ENCODE measurements around the gene GRIK4.

The GRIK4 gene

DNA sequence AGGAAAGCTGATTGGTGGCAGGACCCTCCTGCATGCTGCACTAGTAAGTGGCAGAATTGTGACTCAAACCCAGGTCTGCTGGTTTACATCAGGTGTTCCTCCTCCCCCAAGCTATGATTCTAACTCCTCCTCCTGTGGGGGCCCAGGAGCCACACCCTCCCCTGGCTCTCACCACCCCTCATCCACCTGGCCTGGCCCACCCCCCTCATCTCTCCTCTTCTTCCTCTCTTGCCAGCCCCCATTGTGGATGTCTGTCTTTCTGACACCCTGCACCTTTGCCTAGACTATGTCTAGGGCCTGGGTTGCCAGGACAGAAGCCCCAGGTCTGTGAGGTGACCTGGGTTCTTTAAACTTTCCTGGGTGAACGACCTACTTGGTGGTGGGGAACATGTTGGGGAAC, 59.9 kb downstream of the GRIK4 start:
- no peaks in the 10 kb centered on the region for H3K36me3 ChIP-seq (ENCODE audit: insufficient read depth, insufficient read length, low read length)
- peaks cover 3% of the 10 kb centered on the region for H3K4me1 ChIP-seq (ENCODE audit: insufficient read depth, insufficient read length)
- DNase-seq (ENCODE audit: low read depth, low spot score), result no peak
- H3K4me3 ChIP-seq (ENCODE audit: insufficient read length, low read depth), result no peak overlapping the region
- no peak overlapping the region for H3K9ac ChIP-seq (ENCODE audit: insufficient read length, low read depth)
- no peaks in the 10 kb centered on the region for H3K27me3 ChIP-seq (ENCODE audit: insufficient read depth, insufficient read length)
- no peaks in the 10 kb centered on the region for H3K9me3 ChIP-seq (ENCODE audit: insufficient read depth, low read length)
- TF ChIP-seq ZNF274 (IDR thresholded peaks at IDR 0.05; ENCODE audit: low read depth, low read length), result no peak
- no peak for TF ChIP-seq SUZ12 (IDR thresholded peaks at IDR 0.05; ENCODE audit: extremely low read depth, insufficient read depth, insufficient read length)

DNA sequence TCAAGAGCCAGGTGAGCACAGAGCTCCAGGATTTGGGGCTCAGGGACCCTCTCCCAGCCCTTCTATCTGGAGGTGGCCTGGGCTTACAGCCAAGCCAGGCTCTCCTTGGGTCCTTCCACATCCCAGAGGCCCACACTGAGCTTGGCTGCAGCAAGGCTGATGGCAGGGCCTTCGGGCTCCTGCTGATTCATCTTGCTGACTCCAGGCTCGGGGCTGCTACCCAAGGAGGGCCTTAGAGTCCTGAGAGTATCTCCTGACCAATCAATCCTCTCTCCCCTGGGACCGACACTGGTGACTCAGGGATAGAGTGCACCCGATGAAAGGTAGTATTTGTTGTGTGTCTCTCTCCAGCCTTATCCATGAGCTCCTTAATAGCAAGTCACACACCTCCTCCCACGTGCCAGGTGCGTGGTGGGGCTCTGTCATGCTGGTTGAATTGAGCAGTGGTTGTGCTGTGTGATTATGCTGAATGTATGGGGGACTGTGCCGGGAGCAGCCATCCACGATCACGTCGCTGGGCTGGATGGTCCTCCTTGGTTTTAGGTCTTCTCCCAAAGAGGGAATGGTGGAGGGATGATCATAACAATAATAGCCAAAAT, 62.3 kb downstream of the GRIK4 start:
- no peaks in the 10 kb centered on the region for H3K27me3 ChIP-seq (ENCODE audit: insufficient read depth, insufficient read length)

DNA sequence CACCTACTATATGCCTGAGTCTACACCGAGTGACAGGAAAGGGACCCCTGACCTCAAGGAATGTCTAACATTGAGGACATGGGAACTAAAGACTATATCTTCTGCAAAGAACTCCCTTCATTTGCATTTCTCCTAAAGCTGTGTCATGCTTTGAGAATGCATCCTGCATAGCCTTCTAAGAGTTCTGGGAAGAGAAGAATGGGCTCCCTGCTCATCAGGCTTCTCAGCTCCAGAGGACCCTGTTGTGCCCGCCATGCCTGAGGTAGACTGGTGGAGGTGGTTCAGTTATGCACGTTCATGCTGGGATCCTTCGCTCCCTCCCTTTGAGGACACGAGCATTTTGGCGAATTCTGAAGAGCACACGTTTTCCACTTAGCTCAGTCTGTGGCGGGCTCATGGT, 63.3 kb downstream of the GRIK4 start:
- no peaks in the 10 kb centered on the region for H3K9me3 ChIP-seq (ENCODE audit: insufficient read depth, low read length)
- no peak overlapping the region for H3K4me3 ChIP-seq (ENCODE audit: insufficient read length, low read depth)
- no peaks in the 10 kb centered on the region for H3K27me3 ChIP-seq (ENCODE audit: insufficient read depth, insufficient read length)
- peaks cover 3% of the 10 kb centered on the region for H3K36me3 ChIP-seq (ENCODE audit: insufficient read depth, insufficient read length, low read length)
- H3K4me1 ChIP-seq (ENCODE audit: insufficient read depth, insufficient read length), result peaks cover 3% of the 10 kb centered on the region
- TF ChIP-seq YY1 (IDR thresholded peaks at IDR 0.05; ENCODE audit: insufficient read depth, insufficient read length) (no peak), SUZ12 (IDR thresholded peaks at IDR 0.05; ENCODE audit: extremely low read depth, insufficient read depth, insufficient read length) (no peak)
- no peak for DNase-seq (ENCODE audit: low read depth, low spot score)
- H3K9ac ChIP-seq (ENCODE audit: insufficient read length, low read depth), result no peak overlapping the region

More for the DNA sequence above, 62.3 kb downstream of the GRIK4 start:
- Histone ChIP-seq H3K9ac (ENCODE audit: insufficient read length, low read depth) (no peak overlapping the region), H3K4me3 (ENCODE audit: insufficient read length, low read depth) (no peak overlapping the region), H3K36me3 (ENCODE audit: insufficient read depth, insufficient read length, low read length) (peaks cover 3% of the 10 kb centered on the region), H3K4me1 (ENCODE audit: insufficient read depth, insufficient read length) (peaks cover 3% of the 10 kb centered on the region), H3K9me3 (ENCODE audit: insufficient read depth, low read length) (no peaks in the 10 kb centered on the region)
- DNase-seq (ENCODE audit: low read depth, low spot score), result no peak
- TF ChIP-seq YY1 (IDR thresholded peaks at IDR 0.05; ENCODE audit: insufficient read depth, insufficient read length) (no peak), SUZ12 (IDR thresholded peaks at IDR 0.05; ENCODE audit: extremely low read depth, insufficient read depth, insufficient read length) (no peak), ZNF274 (IDR thresholded peaks at IDR 0.05; ENCODE audit: low read depth, low read length) (no peak)

DNA sequence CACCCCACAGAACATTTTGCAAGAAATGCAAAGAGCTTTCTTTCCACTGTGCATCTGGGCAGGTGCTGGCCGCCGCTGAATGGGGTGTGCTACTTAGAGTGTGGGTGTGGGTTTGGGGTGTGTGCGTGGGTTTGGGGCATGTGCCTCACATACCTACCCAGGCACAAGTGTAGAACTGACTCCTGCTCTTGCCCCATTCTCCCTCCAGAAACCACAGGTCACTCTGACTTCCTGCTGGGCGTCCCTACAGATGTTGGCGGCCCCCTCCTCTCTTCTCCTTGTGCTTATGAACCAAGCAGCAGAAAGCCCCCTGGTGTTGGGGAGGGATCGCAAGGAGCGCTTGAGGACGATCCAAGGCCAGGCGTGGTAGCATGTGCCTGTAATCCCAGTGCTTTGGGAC, 63.9 kb downstream of the GRIK4 start:
- no peak overlapping the region for H3K9ac ChIP-seq (ENCODE audit: insufficient read length, low read depth)
- no peak for DNase-seq (ENCODE audit: low read depth, low spot score)
- H3K4me1 ChIP-seq (ENCODE audit: insufficient read depth, insufficient read length), result peaks cover 3% of the 10 kb centered on the region
- no peak for TF ChIP-seq SUZ12 (IDR thresholded peaks at IDR 0.05; ENCODE audit: extremely low read depth, insufficient read depth, insufficient read length)
- no peak for TF ChIP-seq YY1 (IDR thresholded peaks at IDR 0.05; ENCODE audit: insufficient read depth, insufficient read length)
- TF ChIP-seq ZNF274 (IDR thresholded peaks at IDR 0.05; ENCODE audit: low read depth, low read length), result no peak
- no peak overlapping the region for H3K4me3 ChIP-seq (ENCODE audit: insufficient read length, low read depth)
- H3K36me3 ChIP-seq (ENCODE audit: insufficient read depth, insufficient read length, low read length), result peaks cover 3% of the 10 kb centered on the region
- H3K9me3 ChIP-seq (ENCODE audit: insufficient read depth, low read length), result no peaks in the 10 kb centered on the region
- no peaks in the 10 kb centered on the region for H3K27me3 ChIP-seq (ENCODE audit: insufficient read depth, insufficient read length)

DNA sequence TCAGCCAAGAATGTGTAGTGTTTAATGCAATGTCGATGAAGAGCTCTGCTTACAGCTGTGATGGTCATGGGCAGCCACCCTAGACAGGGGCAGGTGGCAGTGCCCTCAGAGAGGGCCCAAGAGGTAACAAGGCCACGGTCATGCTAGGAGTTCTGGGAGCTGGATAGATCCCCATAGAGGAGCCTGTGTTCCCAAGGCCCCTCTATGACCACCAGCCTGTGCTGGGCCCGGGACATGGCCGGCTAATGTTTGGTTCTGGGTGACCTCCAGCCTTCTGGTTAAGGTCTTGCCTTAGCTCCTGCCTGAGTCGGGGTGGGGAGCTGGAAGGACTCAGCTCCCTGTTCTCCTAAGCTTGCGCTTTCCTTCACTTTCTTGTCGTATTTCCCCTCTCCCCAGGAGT, 65.1 kb downstream of the GRIK4 start:
- Histone ChIP-seq H3K27me3 (ENCODE audit: insufficient read depth, insufficient read length) (no peaks in the 10 kb centered on the region), H3K36me3 (ENCODE audit: insufficient read depth, insufficient read length, low read length) (peaks cover 3% of the 10 kb centered on the region), H3K9me3 (ENCODE audit: insufficient read depth, low read length) (no peaks in the 10 kb centered on the region), H3K9ac (ENCODE audit: insufficient read length, low read depth) (no peak overlapping the region), H3K4me1 (ENCODE audit: insufficient read depth, insufficient read length) (peaks cover 3% of the 10 kb centered on the region), H3K4me3 (ENCODE audit: insufficient read length, low read depth) (no peak overlapping the region)
- no peak for DNase-seq (ENCODE audit: low read depth, low spot score)
- TF ChIP-seq ZNF274 (IDR thresholded peaks at IDR 0.05; ENCODE audit: low read depth, low read length) (no peak), SUZ12 (IDR thresholded peaks at IDR 0.05; ENCODE audit: extremely low read depth, insufficient read depth, insufficient read length) (no peak), YY1 (IDR thresholded peaks at IDR 0.05; ENCODE audit: insufficient read depth, insufficient read length) (no peak)

DNA sequence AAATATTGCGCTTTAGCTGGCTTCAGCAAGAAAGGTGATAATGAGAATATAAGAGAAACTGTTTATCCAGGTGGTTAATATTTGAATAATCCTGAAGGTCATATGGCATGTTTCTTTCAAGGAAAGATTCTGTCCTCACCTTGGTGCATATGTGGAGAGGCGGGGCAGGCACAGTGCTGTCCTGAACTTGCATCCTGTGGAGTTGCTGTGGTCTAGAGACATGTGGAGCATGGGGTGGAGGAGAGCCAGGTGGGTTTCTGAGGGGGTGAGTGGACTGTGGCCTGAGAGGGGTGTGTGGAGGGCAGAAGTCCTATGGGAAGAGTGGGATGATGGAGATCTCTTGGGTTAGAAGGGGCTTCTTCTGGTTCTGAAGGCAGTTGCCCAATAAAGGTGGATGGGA, 65.5 kb downstream of the GRIK4 start:
- no peaks in the 10 kb centered on the region for H3K27me3 ChIP-seq (ENCODE audit: insufficient read depth, insufficient read length)
- DNase-seq (ENCODE audit: low read depth, low spot score), result no peak
- TF ChIP-seq SUZ12 (IDR thresholded peaks at IDR 0.05; ENCODE audit: extremely low read depth, insufficient read depth, insufficient read length) (no peak), YY1 (IDR thresholded peaks at IDR 0.05; ENCODE audit: insufficient read depth, insufficient read length) (no peak), ZNF274 (IDR thresholded peaks at IDR 0.05; ENCODE audit: low read depth, low read length) (no peak)
- H3K4me1 ChIP-seq (ENCODE audit: insufficient read depth, insufficient read length), result peaks cover 3% of the 10 kb centered on the region
- no peak overlapping the region for H3K9ac ChIP-seq (ENCODE audit: insufficient read length, low read depth)
- no peak overlapping the region for H3K4me3 ChIP-seq (ENCODE audit: insufficient read length, low read depth)
- no peaks in the 10 kb centered on the region for H3K9me3 ChIP-seq (ENCODE audit: insufficient read depth, low read length)
- peaks cover 3% of the 10 kb centered on the region for H3K36me3 ChIP-seq (ENCODE audit: insufficient read depth, insufficient read length, low read length)

DNA sequence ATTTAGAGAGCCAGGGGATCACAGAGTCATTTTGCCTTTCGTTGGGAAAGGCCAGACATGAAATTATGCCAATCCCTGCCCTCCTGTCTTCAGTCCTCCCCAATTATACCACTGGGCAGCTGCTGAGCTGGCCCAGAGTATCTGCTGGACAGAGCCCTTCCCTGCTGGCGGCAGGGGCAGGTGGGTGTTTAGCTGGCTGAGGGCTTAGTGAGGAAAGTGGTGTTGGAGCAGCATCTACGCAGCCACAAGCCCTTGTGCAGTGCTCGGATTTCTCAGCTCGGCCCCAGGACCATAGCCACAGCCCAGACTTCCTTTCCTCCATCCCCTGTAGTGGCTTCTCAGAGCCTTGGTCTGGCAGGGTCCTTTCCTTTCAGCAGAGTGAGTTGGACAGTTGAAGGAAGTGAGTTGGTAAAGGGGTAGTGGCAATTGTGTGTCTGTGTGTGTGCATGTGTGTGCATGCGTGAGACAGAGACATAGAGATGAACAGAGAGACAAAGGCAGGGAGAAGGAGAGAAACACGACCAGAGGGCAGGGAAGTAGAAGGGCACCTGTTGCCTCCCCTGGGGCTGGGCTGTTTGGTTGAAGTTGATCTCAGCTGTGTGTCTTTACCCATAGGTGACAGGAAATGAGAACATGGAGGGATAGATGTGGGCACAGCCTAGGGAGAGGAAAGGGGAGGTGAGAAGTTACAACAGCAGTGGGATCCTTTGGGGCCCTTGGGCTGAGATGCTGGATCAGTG, 66.2 kb downstream of the GRIK4 start:
- peaks cover 3% of the 10 kb centered on the region for H3K4me1 ChIP-seq (ENCODE audit: insufficient read depth, insufficient read length)
- H3K9me3 ChIP-seq (ENCODE audit: insufficient read depth, low read length), result no peaks in the 10 kb centered on the region
- H3K27me3 ChIP-seq (ENCODE audit: insufficient read depth, insufficient read length), result no peaks in the 10 kb centered on the region
- H3K4me3 ChIP-seq (ENCODE audit: insufficient read length, low read depth), result no peak overlapping the region
- peaks cover 3% of the 10 kb centered on the region for H3K36me3 ChIP-seq (ENCODE audit: insufficient read depth, insufficient read length, low read length)
- DNase-seq (ENCODE audit: low read depth, low spot score), result no peak
- no peak overlapping the region for H3K9ac ChIP-seq (ENCODE audit: insufficient read length, low read depth)
- TF ChIP-seq SUZ12 (IDR thresholded peaks at IDR 0.05; ENCODE audit: extremely low read depth, insufficient read depth, insufficient read length), result no peak
- TF ChIP-seq YY1 (IDR thresholded peaks at IDR 0.05; ENCODE audit: insufficient read depth, insufficient read length), result no peak
- no peak for TF ChIP-seq ZNF274 (IDR thresholded peaks at IDR 0.05; ENCODE audit: low read depth, low read length)

All from NT2/D1 (cell line).